ENCODE data around the gene LRRC3. TPM values are rescaled to one million over a fixed set of nuclear protein-coding genes. Genes with fewer than 3 reads are reported as not detected.

Gene LRRC3
- total and polyA plus RNA-seq, 2 donors (not counting 3 experiments of a cell fraction or from before 2014, with no cell fraction given), result 4.8 to 4.9 TPM

DNA sequence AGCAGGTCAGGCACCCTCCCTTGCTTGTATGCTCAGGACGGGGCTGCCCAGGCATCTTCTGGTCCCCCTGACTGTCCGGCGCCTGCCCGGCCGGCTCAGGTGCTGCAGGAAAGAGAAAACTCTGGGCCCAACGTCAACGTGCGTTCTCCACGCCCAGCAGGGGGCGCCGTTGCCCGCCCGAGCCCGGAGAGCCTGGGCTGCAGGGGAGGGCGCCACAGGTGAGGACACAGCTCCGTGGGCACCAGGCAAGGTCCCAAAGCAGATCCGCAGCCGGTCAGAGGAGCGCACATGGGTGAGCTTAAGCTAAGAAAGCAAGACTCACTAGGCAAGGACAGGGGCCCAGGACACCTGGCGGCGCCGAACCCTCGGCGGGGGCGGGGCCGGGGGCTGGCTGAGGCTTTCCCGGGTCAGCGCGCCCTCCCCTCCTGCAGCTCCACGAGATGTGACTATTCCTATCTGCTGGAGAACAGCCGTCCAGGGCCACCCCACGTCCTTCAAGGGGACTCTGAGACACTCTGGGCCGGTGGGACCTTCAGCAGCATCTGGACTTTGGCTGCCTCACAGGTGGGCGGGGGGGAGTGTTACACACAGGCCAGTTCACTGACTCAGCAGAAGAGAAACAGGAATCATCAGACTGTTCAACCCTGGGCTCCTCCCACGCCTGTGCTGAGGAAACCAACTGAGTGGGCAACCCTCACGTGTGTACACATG, 55.4 kb downstream of the LRRC3 start:
- Histone ChIP-seq H4K20me1 (replicated peaks; ENCODE audit: control insufficient read depth, extremely low read depth, insufficient read depth, low read length) (no peaks in the 10 kb centered on the region), H3K4me1 (ENCODE audit: control insufficient read depth, extremely low read depth, insufficient read depth, low read length) (no peaks in the 10 kb centered on the region), H3K27ac (ENCODE audit: insufficient read depth, low read depth, low read length) (no peak overlapping the region), H3K9me1 (replicated peaks; ENCODE audit: control insufficient read depth, extremely low read depth, insufficient read depth, low read length) (no peaks in the 10 kb centered on the region), H3K9ac (replicated peaks; ENCODE audit: extremely low read depth, insufficient read depth, low read length) (no peak overlapping the region), H3K27me3 (ENCODE audit: control insufficient read depth in 2 of 2, insufficient read depth in 2 of 2, low read length in 2 of 2) (no peaks in the 10 kb centered on the region), H3K4me2 (ENCODE audit: insufficient read depth, low read length) (no peak overlapping the region), H3K79me2 (ENCODE audit: control insufficient read depth, insufficient read depth, low read length) (no peaks in the 10 kb centered on the region), H3K36me3 (ENCODE audit: control insufficient read depth in 2 of 2, extremely low read depth in 1 of 2, insufficient read depth in 2 of 2, low read length in 2 of 2) (no peaks in the 10 kb centered on the region), H3K9me3 (replicated peaks; ENCODE audit: control insufficient read depth, insufficient read depth, low read length) (no peaks in the 10 kb centered on the region), H2AFZ (ENCODE audit: low read depth, low read length) (no peak overlapping the region), H3K4me3 (replicated peaks in 1 of 3; ENCODE audit: insufficient read depth in 1 of 3, low read depth in 1 of 3, low read length in 3 of 3) (no peak overlapping the region)
- CTCF ChIA-PET, result interaction anchor here (0.6 to 5.1 kb wide), 14 partner anchors 10 to 423 kb away, joined by 3 to 125 read pairs (median 5); no protein-coding TSS in a partner anchor
- TF ChIP-seq GATA2 (IDR thresholded peaks at IDR 0.05; ENCODE audit: insufficient read depth, insufficient read length, low read depth, low read length) (no peak), CTCF (IDR thresholded peaks at IDR 0.05; ENCODE audit: extremely low read depth in 1 of 2, insufficient read depth in 1 of 2, low read depth in 1 of 2, low read length in 2 of 2) (peak; percentile 82 to 90), MYC (IDR thresholded peaks at IDR 0.05; ENCODE audit: low read depth, low read length) (no peak), EZH2 (IDR thresholded peaks at IDR 0.05; ENCODE audit: borderline replicate concordance, low read depth, low read length, severe bottlenecking) (no peak)
- TF ChIP-seq, protein P1, sequence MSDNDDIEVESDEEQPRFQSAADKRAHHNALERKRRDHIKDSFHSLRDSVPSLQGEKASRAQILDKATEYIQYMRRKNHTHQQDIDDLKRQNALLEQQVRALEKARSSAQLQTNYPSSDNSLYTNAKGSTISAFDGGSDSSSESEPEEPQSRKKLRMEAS (IDR thresholded peaks at IDR 0.05; ENCODE audit: insufficient read depth, insufficient read length), result no peak
- peak; percentile 37 for FAIRE-seq
- DNase-seq (ENCODE audit: low read depth, low spot score), result peak; percentile 33
- no TSS peak for BruUV-seq (replicated peaks)
- POLR2A ChIA-PET, result no interaction called here
- intact Hi-C loops (cut with micrococcal nuclease), result loop anchor here (10.0 kb wide), 1 partner anchor 424 kb away; no protein-coding TSS in a partner anchor
- dilution Hi-C loops (cut with MboI; ENCODE audit: extremely low pct_ligation_motif_present, low sequenced_read_pairs), result no loop called here

Data from endothelial cell of umbilical vein (primary cell).